Brain microvascular endothelial cell (primary cell): Measurements from ENCODE around the gene PIM2.
A peak's percentile ranks its signal among the peaks of the same experiment; 100 is the strongest.

Experiments used
- DNase-seq: peaks from one replicate; pipeline ENCODE4 v3.0.0-alpha.2; 2020
- H3K27ac ChIP-seq: fragments of 250-450 bp; sonication (Bioruptor Pico); 2 replicates; pipeline ENCODE4 v1.5.1; 2020; ENCODE audit warnings: mild to moderate bottlenecking, moderate library complexity
- H3K27me3 ChIP-seq: fragments of 250-450 bp; sonication (Bioruptor Pico); replicated peaks from 2 replicates; pipeline ENCODE4 v1.5.1; 2020; ENCODE audit warnings: mild to moderate bottlenecking
- H3K36me3 ChIP-seq: fragments of 250-450 bp; sonication (Bioruptor Pico); replicated peaks from 2 replicates; pipeline ENCODE4 v1.5.1; 2020; ENCODE audit warnings: mild to moderate bottlenecking
- H3K4me3 ChIP-seq: 2 replicates; pipeline ENCODE4 v1.5.1; 2011; ENCODE audit warnings: low read depth, mild to moderate bottlenecking, control low read depth, low read length, moderate library complexity
- CTCF ChIP-seq: IDR thresholded peaks from 2 replicates; pipeline ENCODE4 v1.5.1; 2011; ENCODE audit warnings: low read depth, mild to moderate bottlenecking, moderate library complexity, low read length, control low read depth, inconsistent platforms; ENCODE audit errors: missing control alignments
- in situ Hi-C: cut with HindIII; loops from 2 replicates; pipeline ENCODE4 v1.10.0; 2017; ENCODE audit warnings: low sequenced_read_pairs, low pct_ligation_motif_present

The PIM2 gene

GRCh38 chrX:48938721-48939425 is 20.0 kb upstream of the PIM2 start:
- Histone ChIP-seq H3K27me3 (no peaks in the 10 kb centered on the region), H3K36me3 (peaks cover 4% of the 10 kb centered on the region), H3K27ac (no peak overlapping the region), H3K4me3 (no peak overlapping the region)
- TF ChIP-seq CTCF: no peak
- in situ Hi-C loops: no loop called here
- no peak for DNase-seq

- H3K27ac ChIP-seq: no peak overlapping the region
- no peaks in the 10 kb centered on the region for H3K27me3 ChIP-seq
- in situ Hi-C loops: no loop called here
- DNase-seq: peak; percentile 36
- peaks cover 5% of the 10 kb centered on the region for H3K36me3 ChIP-seq
- H3K4me3 ChIP-seq: no peak overlapping the region
- TF ChIP-seq CTCF: peak; percentile 34
Measured at GRCh38 chrX:48937054-48937907, 18.5 kb upstream of the PIM2 start.

GRCh38 chrX:48936429-48937053 is 17.7 kb upstream of the PIM2 start:
- Histone ChIP-seq H3K27me3 (no peaks in the 10 kb centered on the region), H3K36me3 (peaks cover 5% of the 10 kb centered on the region), H3K4me3 (no peak overlapping the region), H3K27ac (no peak overlapping the region)
- in situ Hi-C loops: no loop called here
- no peak for TF ChIP-seq CTCF
- DNase-seq: no peak

- no peak for DNase-seq
- Histone ChIP-seq H3K4me3 (no peak overlapping the region), H3K36me3 (peaks cover 5% of the 10 kb centered on the region), H3K27ac (no peak overlapping the region), H3K27me3 (no peaks in the 10 kb centered on the region)
- in situ Hi-C loops: no loop called here
- no peak for TF ChIP-seq CTCF
Measured at GRCh38 chrX:48935301-48935670, 16.5 kb upstream of the PIM2 start.

GRCh38 chrX:48934581-48935300 is 15.9 kb upstream of the PIM2 start:
- TF ChIP-seq CTCF: no peak
- no peak overlapping the region for H3K4me3 ChIP-seq
- no peaks in the 10 kb centered on the region for H3K27me3 ChIP-seq
- no peak for DNase-seq
- in situ Hi-C loops: no loop called here
- no peak overlapping the region for H3K27ac ChIP-seq
- peaks cover 5% of the 10 kb centered on the region for H3K36me3 ChIP-seq
